IMR-90 (cell line): ENCODE data around the gene ADAMTSL1. TPM values are rescaled to one million over a fixed set of nuclear protein-coding genes. Genes with fewer than 3 reads are reported as not detected.
A peak's percentile ranks its signal among the peaks of the same experiment; 100 is the strongest.

Source experiments
- ATAC-seq: fragments of 200-7000 bp; cut with Tn5 transposase; 2 replicates; pipeline ENCODE4 v1.9.1; 2020; ENCODE audit warnings: low read depth, mild to moderate bottlenecking, moderate library complexity
- BruUV-seq: library from RNA; stranded (reverse); fragments of 400-500 nt; replicated peaks from 2 replicates; lab custom pipeline; 2021; lab: Mats Ljungman, UMichigan
- CTCF ChIA-PET: fragments of 300-600 bp; formaldehyde crosslinking; extraction: SDS; loops from one replicate; lab custom pipeline; 2021; ENCODE audit warnings: antibody characterized with exemption; lab: Yijun Ruan, JAX
- POLR2A ChIA-PET: fragments of 300-600 bp; sonication (Branson Sonifier 250); formaldehyde crosslinking; loops from one replicate; lab custom pipeline; 2022; ENCODE audit warnings: antibody characterized with exemption; ENCODE audit not compliant: unreplicated experiment; lab: Charles Lee
- DNase-seq: peaks from one replicate; pipeline ENCODE4 v3.0.0; 2013
- H2AFZ ChIP-seq: replicated peaks from 2 replicates; pipeline ENCODE3; 2013; ENCODE audit warnings: low read length, mild to moderate bottlenecking; ENCODE audit not compliant: poor library complexity
- H2AK5ac ChIP-seq: 2 replicates; pipeline ENCODE4 v1.6.1; 2013; ENCODE audit warnings: low read depth, low read length, inconsistent platforms
- H2AK9ac ChIP-seq: replicated peaks from 2 replicates; pipeline ENCODE3; 2013; ENCODE audit warnings: mild to moderate bottlenecking, low read depth, low read length, moderate library complexity; ENCODE audit not compliant: poor library complexity
- H2BK120ac ChIP-seq: 2 replicates; pipeline ENCODE4 v1.6.1; 2013; ENCODE audit warnings: low read depth, low read length, inconsistent platforms
- H2BK15ac ChIP-seq: 3 replicates; pipeline ENCODE4 v1.6.1; 2013; ENCODE audit warnings: low read depth, low read length, inconsistent platforms
- H2BK20ac ChIP-seq: 2 replicates; pipeline ENCODE4 v1.6.1; 2013; ENCODE audit warnings: low read depth, mild to moderate bottlenecking, inconsistent platforms, low read length, moderate library complexity
- H2BK5ac ChIP-seq: 2 replicates; pipeline ENCODE4 v1.6.1; 2013; ENCODE audit warnings: mild to moderate bottlenecking, low read depth, low read length, inconsistent platforms; ENCODE audit not compliant: poor library complexity, severe bottlenecking
- H3K14ac ChIP-seq: replicated peaks from 2 replicates; pipeline ENCODE4 v1.6.1; 2013; ENCODE audit warnings: low read depth, low read length, inconsistent platforms
- H3K18ac ChIP-seq: 2 replicates; pipeline ENCODE4 v1.6.1; 2013; ENCODE audit warnings: low read depth, low read length, control low read depth
- H3K23ac ChIP-seq: 2 replicates; pipeline ENCODE4 v1.6.1; 2013; ENCODE audit warnings: low read depth, low read length, inconsistent platforms
- H3K27ac ChIP-seq: 2 replicates; pipeline ENCODE4 v1.5.1; 2013; ENCODE audit warnings: mild to moderate bottlenecking, control low read depth, low read length; ENCODE audit not compliant: insufficient read depth
- H3K27me3 ChIP-seq: 2 replicates; pipeline ENCODE4 v1.6.1; 2013; ENCODE audit warnings: low read length; ENCODE audit not compliant: control insufficient read depth, insufficient read depth
- H3K36me3 ChIP-seq: 2 replicates; pipeline ENCODE4 v1.6.1; 2013; ENCODE audit warnings: low read length, mixed read lengths; ENCODE audit not compliant: control insufficient read depth, insufficient read depth
- H3K4ac ChIP-seq: 2 replicates; pipeline ENCODE4 v1.6.1; 2013; ENCODE audit warnings: low read depth, low read length, inconsistent platforms
- H3K4me1 ChIP-seq: 2 replicates; pipeline ENCODE4 v1.6.1; 2013; ENCODE audit warnings: low read length, mixed read lengths; ENCODE audit not compliant: control insufficient read depth, insufficient read depth
- H3K4me2 ChIP-seq: 2 replicates; pipeline ENCODE4 v1.6.1; 2013; ENCODE audit warnings: low read depth, mild to moderate bottlenecking, control low read depth, low read length, moderate library complexity
- H3K4me3 ChIP-seq: 2 replicates; pipeline ENCODE4 v1.5.1; 2013; ENCODE audit warnings: low read depth, mild to moderate bottlenecking, control low read depth, low read length, moderate library complexity; ENCODE audit not compliant: insufficient read depth
- H3K56ac ChIP-seq: 2 replicates; pipeline ENCODE4 v1.6.1; 2013; ENCODE audit warnings: low read length, inconsistent platforms; ENCODE audit not compliant: insufficient read depth; ENCODE audit errors: extremely low read depth
- H3K79me1 ChIP-seq, 2 experiments: 2 replicates each; pipeline ENCODE4 v1.6.1; 2013; ENCODE audit warnings: low read length in 2 of 2, inconsistent platforms in 1 of 2, low read depth in 1 of 2
- H3K9ac ChIP-seq: 2 replicates; pipeline ENCODE4 v1.6.1; 2013; ENCODE audit warnings: low read depth, low read length, control low read depth
- H3K9me1 ChIP-seq: 2 replicates; pipeline ENCODE4 v1.6.1; 2013; ENCODE audit warnings: low read length, inconsistent platforms; ENCODE audit not compliant: insufficient read depth
- H3K9me3 ChIP-seq: 2 replicates; pipeline ENCODE4 v1.6.1; 2013; ENCODE audit warnings: low read length; ENCODE audit not compliant: control insufficient read depth, insufficient read depth
- H4K20me1 ChIP-seq: 2 replicates; pipeline ENCODE4 v1.6.1; 2013; ENCODE audit warnings: low read length, inconsistent platforms; ENCODE audit not compliant: insufficient read depth
- H4K5ac ChIP-seq: 2 replicates; pipeline ENCODE4 v1.6.1; 2013; ENCODE audit warnings: mild to moderate bottlenecking, low read depth, low read length, control low read depth
- H4K8ac ChIP-seq, 2 experiments: 2 replicates each; pipeline ENCODE4 v1.6.1; 2013; ENCODE audit warnings: low read depth in 2 of 2, low read length in 2 of 2, control low read depth in 1 of 2, inconsistent platforms in 1 of 2
- H4K91ac ChIP-seq: 2 replicates; pipeline ENCODE4 v1.6.1; 2013; ENCODE audit warnings: low read depth, low read length, inconsistent platforms; ENCODE audit not compliant: insufficient read depth
- CEBPB ChIP-seq: IDR thresholded peaks from 2 replicates; pipeline ENCODE4 v1.6.1; 2012; ENCODE audit warnings: low read depth, low read length, improper control_type of control experiment
- RCOR1 ChIP-seq: IDR thresholded peaks from 2 replicates; pipeline ENCODE4 v1.6.1; 2012; ENCODE audit warnings: mild to moderate bottlenecking, low read length, improper control_type of control experiment; ENCODE audit not compliant: insufficient replicate concordance
- WGBS, 2 experiments: methylation state at CpG; one replicate each; pipeline versions ENCODE4 v1.1.5 to v1.1.7; 2013; ENCODE audit warnings: missing lambda C conversion rate in 2 of 2; ENCODE audit not compliant: insufficient read length in 1 of 2; ENCODE audit errors: extremely low coverage in 2 of 2; 5-methylcytosine and 5-hydroxymethylcytosine counted together
- dilution Hi-C: fragments of 300-500 bp; cut with HindIII; formaldehyde crosslinking; loops from one replicate; pipeline ENCODE4 v1.14.3; 2018; ENCODE audit warnings: low sequenced_read_pairs; ENCODE audit not compliant: unreplicated experiment
- in situ Hi-C: fragments of 300-500 bp; cut with MboI; formaldehyde crosslinking; loops from 3 replicates; pipeline ENCODE4 v1.14.3; 2019; ENCODE audit warnings: low sequenced_read_pairs, inconsistent platforms, mixed read lengths
- intact Hi-C: fragments of 100-400 bp; cut with micrococcal nuclease; formaldehyde crosslinking; loops from 2 replicates; pipeline ENCODE4 v1.10.0; 2022
- polyA plus RNA-seq, 3 experiments: library from polyadenylated mRNA; depleted of rRNA; stranded (reverse); fragments of >200 nt; gene quantifications; 2 replicates each; pipeline ENCODE4 v1.2.3, GENCODE V29; 2012; ENCODE audit warnings: low replicate concordance in 1 of 3
- total RNA-seq: library from RNA; depleted of rRNA; stranded (reverse); fragments of >200 nt; gene quantifications from 2 replicates; pipeline ENCODE4 v1.2.3, GENCODE V29; 2012

The ADAMTSL1 gene
- total and polyA plus RNA-seq, 2 of the 4 experiments (the other 2 are of a cell fraction): 38.2 to 62.2 TPM

GRCh38 chr9:18544456-18544855 is 70.5 kb downstream of the ADAMTSL1 start:
- DNase-seq (no peak), ATAC-seq (no peak)
- Histone ChIP-seq H3K4me3 (no peak overlapping the region), H4K8ac (peak overlapping the region in 1 of 2 experiments; percentile 12; a peak in 1 of 4 replicates), H2BK5ac (no peak overlapping the region), H3K18ac (no peak overlapping the region), H3K36me3 (no peaks in the 10 kb centered on the region), H3K9me3 (no peaks in the 10 kb centered on the region), H2BK20ac (no peak overlapping the region), H2BK15ac (no peak overlapping the region), H4K5ac (no peak overlapping the region), H3K9ac (no peak overlapping the region), H3K4ac (0 out of 2 replicates have a peak overlapping the region, but pooled peaks have one; percentile 20), H3K27me3 (no peaks in the 10 kb centered on the region; the same call in 1 of the 2 replicates), H3K4me2 (no peak overlapping the region), H3K9me1 (no peaks in the 10 kb centered on the region), H3K79me1 (no peaks in the 10 kb centered on the region), H3K27ac (no peak overlapping the region), H3K56ac (no peak overlapping the region), H2AFZ (no peak overlapping the region), H3K4me1 (peaks cover 5% of the 10 kb centered on the region), H2AK9ac (no peak overlapping the region), H4K91ac (no peak overlapping the region), H2BK120ac (peak overlapping the region; percentile 31), H4K20me1 (no peaks in the 10 kb centered on the region), H3K23ac (no peak overlapping the region), H3K14ac (0 out of 2 replicates have a peak overlapping the region, but pooled peaks have one; percentile 18), H2AK5ac (no peak overlapping the region)
- in situ Hi-C loops: no loop called here
- no peak for TF ChIP-seq RCOR1
- peak; percentile 5; the same call in 1 of the 2 replicates for TF ChIP-seq CEBPB
- no TSS peak for BruUV-seq
- dilution Hi-C loops: no loop called here
- intact Hi-C loops: no loop called here
- ChIA-PET CTCF (interaction anchor here (0.7 kb wide), 1 partner anchor 11 kb away, joined by 3 read pairs; no protein-coding TSS in a partner anchor), POLR2A (interaction anchor here (0.6 kb wide), 1 partner anchor 353 kb away, joined by 4 read pairs; no protein-coding TSS in a partner anchor)
- no CpG with 5 or more reads among the region's 3 CpGs for WGBS, 2 experiments
